ENCODE measurements around the gene USP40.
A peak's percentile ranks its signal among the peaks of the same experiment; 100 is the strongest.
"Not testable (repeated sequence)": the region's sequence is repeated elsewhere in the genome, so short reads cannot be mapped to it uniquely, and the experiment has no call there.

USP40 gene, protein sequence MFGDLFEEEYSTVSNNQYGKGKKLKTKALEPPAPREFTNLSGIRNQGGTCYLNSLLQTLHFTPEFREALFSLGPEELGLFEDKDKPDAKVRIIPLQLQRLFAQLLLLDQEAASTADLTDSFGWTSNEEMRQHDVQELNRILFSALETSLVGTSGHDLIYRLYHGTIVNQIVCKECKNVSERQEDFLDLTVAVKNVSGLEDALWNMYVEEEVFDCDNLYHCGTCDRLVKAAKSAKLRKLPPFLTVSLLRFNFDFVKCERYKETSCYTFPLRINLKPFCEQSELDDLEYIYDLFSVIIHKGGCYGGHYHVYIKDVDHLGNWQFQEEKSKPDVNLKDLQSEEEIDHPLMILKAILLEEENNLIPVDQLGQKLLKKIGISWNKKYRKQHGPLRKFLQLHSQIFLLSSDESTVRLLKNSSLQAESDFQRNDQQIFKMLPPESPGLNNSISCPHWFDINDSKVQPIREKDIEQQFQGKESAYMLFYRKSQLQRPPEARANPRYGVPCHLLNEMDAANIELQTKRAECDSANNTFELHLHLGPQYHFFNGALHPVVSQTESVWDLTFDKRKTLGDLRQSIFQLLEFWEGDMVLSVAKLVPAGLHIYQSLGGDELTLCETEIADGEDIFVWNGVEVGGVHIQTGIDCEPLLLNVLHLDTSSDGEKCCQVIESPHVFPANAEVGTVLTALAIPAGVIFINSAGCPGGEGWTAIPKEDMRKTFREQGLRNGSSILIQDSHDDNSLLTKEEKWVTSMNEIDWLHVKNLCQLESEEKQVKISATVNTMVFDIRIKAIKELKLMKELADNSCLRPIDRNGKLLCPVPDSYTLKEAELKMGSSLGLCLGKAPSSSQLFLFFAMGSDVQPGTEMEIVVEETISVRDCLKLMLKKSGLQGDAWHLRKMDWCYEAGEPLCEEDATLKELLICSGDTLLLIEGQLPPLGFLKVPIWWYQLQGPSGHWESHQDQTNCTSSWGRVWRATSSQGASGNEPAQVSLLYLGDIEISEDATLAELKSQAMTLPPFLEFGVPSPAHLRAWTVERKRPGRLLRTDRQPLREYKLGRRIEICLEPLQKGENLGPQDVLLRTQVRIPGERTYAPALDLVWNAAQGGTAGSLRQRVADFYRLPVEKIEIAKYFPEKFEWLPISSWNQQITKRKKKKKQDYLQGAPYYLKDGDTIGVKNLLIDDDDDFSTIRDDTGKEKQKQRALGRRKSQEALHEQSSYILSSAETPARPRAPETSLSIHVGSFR

DNA sequence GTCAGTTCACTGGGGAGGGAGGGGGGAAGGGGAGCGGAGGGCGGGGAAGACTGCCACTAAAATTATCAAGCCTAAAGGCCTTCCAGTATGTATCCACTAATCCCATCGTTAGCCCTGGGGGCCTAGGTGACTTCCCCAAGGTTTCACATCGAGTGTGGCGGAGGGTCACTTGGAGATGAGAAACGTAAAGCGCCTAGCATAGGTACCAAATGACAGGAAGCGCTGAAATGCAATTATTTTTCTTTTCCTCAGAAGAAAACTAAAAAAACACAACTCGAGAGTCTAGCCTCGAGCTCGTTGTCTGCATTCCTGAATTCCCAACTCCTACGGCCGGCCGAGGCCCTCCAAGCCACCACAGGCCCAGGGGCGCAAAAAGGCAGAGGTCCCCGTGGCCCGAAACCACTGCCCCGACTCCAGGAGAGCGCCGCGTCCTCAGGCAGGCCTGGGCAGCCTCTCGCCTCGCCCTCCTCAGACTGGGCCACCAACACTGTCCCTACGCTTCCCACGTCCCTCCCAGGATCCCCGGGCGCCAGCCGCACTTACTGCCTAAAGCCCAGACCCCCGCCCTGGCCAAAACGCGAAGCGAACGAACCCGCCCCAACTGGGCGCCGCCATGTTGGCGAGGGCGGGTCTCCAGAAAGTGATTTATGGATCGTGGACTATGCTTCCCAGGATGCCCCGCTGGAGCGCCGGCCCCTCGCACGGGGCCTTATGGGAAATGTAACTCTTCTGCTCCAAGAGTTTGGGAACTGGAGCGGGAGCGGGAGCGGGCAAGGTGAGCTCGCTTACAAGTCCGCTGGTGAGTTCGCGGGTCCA, at the start of gene USP40:
TSS of gene USP40 (minus strand) at position 642 of the 816 bp plus-strand sequence. CDS start 1,228 bp downstream, outside the sequence.
- peak; percentile 20 to 30 for DNase-seq (ENCODE audit: low read depth in 2 of 2)

DNA sequence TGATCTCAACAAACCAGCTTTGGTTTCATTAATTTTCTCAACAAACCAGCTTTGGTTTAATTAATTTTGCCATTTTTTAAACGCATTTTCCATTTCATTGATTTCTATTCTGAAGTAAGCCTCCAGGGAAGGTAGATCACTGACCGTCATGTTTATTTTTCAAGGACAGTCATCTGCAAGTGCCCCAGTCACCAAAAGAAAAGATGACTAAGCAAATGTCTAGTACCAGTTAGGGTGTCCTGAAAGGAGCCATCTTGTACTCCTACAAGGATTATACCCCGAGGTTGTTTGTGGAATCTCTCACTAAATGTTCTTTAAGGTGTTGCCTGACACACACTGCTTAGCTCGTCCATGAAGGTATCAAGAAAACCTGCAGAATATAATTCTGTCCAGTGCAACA, 44.7 kb upstream of the USP40 start:
- no peak for DNase-seq (ENCODE audit: low read depth in 2 of 2)

DNA sequence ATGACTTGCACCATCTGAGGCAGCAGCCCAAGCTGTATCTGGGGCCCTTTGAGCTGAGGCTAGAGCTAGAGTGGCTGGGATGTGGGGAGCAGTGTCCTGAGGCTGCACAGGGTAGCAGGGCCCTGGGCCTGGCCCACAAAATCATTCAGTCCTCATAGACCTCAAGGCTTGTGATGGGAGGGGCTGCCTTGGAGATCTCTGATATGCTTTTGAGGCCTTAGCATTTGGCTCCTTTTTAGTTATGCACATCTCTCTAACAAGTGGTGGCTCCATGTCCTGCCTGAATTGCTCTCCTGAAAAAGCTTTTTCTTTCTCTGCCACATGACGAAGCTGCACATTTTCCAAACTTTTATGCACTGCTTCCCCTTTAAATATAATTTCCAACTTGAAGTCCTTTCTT, 39.1 kb upstream of the USP40 start:
- DNase-seq (ENCODE audit: low read depth in 2 of 2), result no peak

DNA sequence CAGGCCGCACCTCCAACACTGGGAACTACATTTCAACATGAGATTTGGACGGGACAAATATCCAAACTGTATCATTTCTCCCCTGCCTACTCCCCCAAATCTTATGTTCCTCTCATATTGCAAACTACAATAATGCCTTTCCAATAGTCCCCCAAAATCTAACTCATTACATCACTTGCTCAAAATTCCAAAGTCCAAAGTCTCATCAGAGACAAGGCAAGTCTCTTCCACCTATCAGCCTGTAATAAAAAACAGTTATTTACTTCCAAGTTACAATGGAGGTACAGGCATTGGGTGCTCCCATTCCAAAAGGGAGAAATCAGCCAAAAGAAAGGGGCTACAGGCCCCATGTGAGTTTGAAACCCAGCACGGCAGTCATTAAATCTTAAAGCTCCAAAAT, 38.2 kb upstream of the USP40 start:
- no peak for DNase-seq (ENCODE audit: low read depth in 2 of 2)

DNA sequence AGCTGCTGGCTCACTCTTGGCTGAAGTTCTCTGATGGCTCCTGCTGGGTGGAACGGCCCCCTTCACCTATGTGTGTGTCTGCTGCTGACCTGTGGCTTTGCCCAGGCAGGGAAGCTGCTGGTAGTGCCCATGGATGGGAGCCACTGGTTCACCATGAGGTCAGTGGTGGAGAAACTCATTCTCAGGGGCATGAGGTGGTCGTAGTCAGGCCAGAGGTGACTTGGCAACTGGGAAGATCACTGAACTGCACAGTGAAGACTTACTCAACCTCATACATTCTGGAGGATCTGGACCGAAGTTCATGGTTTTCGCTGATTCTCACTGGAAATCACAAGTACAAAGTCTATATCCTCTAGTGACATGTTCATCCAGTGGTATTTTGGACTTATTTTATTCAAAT, 36.9 kb upstream of the USP40 start:
- DNase-seq (ENCODE audit: low read depth in 2 of 2), result no peak

DNA sequence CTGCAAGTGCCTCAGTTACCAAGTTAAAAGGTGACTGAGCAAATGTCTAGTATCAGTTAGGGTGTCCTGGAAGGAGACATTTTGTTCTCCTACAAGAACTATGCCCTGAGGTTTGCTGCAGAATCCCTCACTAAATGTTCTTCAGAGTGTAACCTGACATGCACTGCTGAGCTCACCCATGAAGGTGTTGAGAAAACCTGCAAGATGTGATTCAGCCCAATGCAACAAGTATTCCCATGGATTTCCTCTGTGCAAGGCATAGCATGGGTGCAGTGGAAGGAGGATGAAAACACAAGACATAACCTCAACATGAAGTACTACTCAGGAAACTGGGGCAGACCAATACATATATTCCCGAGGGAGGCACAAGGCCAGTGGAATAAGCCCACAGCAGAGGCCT, 35.5 kb upstream of the USP40 start:
- no peak for DNase-seq (ENCODE audit: low read depth in 2 of 2)

DNA sequence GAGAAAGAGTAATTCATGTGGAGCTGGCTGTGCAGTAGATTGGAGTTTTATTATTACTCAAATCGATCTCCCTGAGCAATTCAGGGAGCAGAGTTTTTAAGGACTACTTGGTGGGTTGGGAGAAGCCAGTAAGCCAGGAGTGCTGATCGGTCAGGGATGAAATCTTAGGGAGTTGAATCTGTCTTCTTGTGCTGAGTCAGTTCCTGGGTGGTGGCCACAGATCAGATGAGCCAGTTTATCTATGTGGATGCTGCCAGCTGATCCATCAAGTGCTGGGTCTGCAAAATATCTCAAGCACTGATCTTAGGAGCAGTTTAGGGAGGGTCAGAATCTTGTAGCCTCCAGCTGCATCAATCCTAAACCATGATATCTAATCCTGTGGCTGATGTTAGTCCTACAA, 33.8 kb upstream of the USP40 start:
- no peak for DNase-seq (ENCODE audit: low read depth in 2 of 2)

DNA sequence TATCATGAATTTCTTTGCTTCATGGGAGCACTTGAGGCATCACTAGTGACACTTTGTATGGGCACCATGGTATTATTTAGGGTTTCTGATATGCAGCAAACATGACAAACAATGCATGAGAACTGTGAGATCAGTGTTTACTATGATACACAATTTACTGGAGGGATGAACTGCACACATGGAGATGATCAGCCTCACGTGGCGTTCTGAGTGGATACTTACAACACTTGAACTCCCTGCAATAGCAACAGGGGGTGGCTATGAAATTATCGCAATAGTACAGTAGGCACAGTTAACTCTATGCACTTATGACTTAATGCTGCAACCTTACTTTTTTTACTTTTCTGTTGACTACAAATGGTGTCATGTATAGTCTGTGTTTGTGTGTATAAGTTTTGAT, 32.4 kb upstream of the USP40 start:
- no peak for DNase-seq (ENCODE audit: low read depth in 2 of 2)

DNA sequence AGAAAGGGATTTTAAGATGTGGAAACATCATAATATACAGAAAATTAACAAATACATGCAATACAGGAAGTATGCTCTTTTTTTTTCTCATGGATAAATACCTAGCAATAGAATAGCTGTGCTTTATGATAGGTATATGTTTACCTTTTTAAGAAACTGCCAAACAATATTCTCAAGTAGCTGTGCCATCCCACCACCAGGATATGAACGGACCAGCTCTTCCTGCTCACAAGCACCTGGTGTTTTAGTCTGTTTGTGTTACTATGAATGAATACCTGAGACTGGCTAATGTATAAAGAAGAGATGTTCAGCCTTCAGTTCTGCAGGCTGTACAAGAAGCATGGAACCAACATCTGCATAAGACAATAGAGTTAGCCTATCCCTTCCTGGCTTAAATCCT, 30.9 kb upstream of the USP40 start:
- no peak for DNase-seq (ENCODE audit: low read depth in 2 of 2)

DNA sequence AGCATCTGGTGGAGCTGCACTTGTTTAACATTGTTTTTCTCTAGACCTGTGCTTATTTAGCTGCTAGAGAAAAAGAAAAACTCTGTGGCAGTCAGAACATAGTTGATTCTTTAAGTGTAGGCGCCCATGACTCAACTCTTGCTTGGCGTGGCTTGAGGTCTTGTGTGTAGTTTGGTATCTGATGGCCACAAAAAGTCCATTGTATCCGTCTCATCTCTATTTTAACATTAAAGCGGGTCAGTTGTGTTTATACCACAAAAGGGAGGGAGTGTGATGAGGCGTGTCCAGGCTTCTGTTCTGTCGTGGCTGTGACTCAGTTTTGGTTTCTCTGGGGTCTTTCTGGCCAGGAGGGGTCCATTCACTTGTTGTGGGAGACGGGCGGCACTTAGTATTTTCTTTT, 26.6 kb upstream of the USP40 start:
- DNase-seq (ENCODE audit: low read depth in 2 of 2), result no peak

DNA sequence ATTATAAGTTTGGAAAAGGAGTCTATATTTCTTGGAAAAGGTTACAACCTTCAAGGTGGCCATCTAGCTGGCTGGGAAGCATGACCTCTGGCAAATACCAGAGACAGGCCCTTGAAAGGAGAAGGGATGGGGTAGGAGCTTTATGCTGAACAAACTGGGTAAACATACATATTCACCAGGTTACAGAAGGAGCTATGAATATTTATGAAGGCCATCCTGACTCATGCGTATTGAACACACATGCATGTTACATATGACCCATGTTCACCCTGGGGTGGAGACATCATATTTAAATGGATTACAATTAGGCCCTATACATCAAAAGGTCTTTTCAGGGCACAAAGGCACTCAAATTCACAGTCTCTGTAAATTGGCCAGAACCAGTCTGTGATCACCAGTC, 26.1 kb upstream of the USP40 start:
- not testable (repeated sequence) for DNase-seq (ENCODE audit: low read depth in 2 of 2)

DNA sequence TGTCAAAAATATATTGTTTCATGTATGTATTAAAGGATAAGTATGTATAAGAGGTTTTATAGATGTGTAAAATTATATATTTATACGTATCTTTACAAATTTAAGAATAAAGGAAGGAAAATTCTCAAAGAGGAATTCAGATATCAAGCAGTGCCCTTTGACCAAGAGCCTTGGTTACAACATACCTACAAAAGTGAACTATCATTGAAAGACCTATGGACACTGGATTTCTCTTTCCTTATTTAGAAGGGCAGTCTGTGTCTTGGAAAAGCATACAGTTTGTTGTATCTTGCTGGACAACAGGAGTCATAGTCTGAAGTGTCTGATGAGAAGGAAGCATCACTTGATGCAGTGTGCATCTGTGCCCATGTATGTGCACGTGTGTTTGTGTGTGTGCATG, 21.8 kb upstream of the USP40 start:
- no peak for DNase-seq (ENCODE audit: low read depth in 2 of 2)

DNA sequence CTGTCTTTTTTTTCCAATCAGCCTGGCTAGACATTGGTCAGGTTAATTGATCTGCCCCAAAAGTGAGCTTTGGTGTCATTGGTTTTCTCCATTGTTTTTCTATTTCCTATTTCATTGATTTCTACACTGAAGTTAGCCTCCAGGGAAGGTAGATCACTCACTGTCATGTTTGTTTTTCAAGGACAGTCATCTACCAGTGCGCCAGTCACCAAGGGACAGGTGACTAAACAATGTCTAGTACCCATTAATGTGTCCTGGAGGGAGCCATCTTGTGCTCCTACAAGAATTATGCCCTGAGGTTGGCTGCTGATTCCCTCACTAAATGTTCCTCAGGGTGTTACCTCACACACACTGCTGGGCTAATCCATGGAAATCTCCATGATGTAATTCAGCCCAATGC, 17.6 kb upstream of the USP40 start:
- DNase-seq (ENCODE audit: low read depth in 2 of 2), result no peak

DNA sequence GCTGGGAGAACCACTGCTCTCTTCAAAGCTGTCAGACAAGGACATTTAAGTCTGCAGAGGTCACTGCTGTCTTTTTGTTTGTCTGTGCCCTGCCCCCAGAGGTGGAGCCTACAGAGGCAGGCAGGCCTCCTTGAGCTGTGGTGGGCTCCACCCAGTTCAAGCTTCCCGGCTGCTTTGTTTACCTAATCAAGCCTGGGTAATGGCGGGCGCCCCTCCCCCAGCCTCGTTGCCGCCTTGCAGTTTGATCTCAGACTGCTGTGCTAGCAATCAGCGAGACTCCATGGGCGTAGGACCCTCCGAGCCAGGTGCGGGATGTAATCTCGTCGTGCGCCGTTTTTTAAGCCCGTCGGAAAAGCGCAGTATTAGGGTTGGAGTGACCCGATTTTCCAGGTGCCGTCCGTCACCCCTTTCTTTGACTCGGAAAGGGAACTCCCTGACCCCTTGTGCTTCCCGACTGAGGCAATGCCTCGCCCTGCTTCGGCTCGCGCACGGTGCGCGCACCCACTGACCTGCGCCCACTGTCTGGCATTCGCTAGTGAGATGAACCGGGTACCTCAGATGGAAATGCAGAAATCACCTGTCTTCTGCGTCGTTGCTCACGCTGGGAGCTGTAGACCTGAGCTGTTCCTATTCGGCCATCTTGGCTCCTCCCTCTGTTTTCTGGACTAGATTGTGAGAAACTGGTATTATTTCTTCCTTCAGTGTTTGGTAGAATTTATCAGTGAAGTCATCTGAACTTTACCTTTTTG, 16.8 kb upstream of the USP40 start:
- not testable (repeated sequence) for DNase-seq (ENCODE audit: low read depth in 2 of 2)

DNA sequence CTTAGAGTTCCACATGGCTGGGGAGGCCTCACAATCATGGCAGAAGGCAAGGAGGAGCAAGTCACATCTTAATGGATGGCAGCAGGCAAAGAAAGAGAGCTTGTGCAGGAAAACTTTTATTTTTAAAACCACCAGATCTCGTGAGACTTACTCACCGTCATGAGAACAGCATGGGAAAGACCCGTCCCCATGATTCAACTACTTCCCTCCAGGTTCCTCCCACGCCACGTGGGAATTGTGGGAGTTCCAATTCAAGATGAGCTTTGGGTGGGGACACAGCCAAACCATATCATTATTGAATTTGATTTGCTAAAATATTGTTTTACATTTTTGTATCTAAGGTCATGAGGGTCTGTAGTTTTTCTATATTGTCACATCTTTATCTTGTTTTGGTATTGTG, 10.8 kb upstream of the USP40 start:
- not testable (repeated sequence) for DNase-seq (ENCODE audit: low read depth in 2 of 2)

DNA sequence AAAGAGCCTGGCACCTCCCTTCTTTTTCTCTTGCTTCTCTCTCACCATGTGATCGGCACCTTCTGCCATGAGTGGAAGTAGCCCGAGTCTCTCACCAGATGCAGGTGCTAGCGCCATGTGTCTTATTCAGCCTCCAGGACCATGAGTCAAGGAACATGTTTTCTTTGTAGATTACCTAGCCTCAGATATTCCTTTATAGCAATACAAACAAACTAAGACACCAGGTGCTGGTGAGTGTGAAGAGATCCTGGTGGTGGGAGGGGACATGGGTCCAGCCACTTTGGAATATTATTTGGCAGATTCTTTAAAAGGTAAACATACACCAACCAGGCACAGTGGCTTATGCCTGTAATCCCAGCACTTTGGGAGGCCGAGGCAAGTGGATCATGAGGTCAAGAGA, 5.9 kb upstream of the USP40 start:
- DNase-seq (ENCODE audit: low read depth in 2 of 2), result no peak

DNA sequence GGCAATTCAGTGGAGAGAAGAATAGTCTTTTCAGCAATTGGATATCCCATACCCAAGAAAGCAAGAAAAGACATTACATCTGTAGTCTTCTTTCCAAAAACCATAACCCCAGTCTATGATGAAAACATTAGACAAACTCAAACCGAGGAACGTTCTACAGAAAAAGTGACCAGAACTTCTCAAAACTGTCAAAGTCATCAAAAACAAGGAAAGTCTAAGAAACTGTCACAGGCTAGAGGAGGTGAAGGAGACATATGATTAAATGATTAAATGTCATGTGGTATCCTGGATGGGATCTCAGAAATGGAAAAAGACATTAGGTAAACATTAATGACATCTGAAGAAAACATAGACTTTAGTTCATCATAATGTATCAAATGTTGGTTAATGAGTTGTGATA, 4.9 kb upstream of the USP40 start:
- no peak for DNase-seq (ENCODE audit: low read depth in 2 of 2)

DNA sequence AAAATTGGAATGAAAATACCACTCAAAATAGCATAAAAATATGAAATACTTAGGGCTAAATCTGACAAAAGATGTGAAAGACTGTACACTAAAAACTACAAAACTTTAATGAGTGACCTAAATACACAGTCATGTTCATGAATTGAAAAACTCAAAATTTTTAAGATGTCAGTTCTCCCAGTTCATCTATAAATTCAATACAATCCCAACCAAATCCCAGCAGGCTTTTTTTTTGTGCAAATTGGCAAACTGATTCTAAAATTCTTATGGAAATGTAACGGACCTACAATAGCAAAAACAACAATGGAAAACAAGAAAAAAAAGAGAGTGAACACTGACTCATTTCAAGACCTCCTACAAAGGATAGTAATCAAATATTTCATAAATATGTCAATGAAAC, 4.4 kb upstream of the USP40 start:
- DNase-seq (ENCODE audit: low read depth in 2 of 2), result no peak

DNA sequence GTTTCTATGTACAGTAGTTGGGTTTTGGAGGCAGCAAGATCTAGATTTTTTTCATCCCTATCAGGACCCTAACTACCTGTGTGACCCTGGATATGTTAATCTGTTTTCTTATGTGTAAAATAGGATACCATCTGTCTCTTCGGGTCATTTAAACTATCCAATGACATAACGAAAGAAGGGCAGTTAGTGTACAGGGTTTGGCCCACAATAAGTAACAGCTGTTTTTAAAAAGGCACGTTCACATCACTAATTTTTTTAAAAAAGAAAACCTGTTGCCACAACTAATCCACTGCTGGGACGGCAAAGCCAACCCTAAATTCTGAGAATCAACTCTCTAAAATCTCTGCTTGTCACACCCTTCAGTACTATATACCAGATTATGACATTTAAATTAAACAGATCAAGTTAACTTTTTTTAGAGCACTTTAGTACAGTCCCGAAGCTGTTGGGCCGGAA, 869 bp downstream of the USP40 start:
- no peak for DNase-seq (ENCODE audit: low read depth in 2 of 2)

DNA sequence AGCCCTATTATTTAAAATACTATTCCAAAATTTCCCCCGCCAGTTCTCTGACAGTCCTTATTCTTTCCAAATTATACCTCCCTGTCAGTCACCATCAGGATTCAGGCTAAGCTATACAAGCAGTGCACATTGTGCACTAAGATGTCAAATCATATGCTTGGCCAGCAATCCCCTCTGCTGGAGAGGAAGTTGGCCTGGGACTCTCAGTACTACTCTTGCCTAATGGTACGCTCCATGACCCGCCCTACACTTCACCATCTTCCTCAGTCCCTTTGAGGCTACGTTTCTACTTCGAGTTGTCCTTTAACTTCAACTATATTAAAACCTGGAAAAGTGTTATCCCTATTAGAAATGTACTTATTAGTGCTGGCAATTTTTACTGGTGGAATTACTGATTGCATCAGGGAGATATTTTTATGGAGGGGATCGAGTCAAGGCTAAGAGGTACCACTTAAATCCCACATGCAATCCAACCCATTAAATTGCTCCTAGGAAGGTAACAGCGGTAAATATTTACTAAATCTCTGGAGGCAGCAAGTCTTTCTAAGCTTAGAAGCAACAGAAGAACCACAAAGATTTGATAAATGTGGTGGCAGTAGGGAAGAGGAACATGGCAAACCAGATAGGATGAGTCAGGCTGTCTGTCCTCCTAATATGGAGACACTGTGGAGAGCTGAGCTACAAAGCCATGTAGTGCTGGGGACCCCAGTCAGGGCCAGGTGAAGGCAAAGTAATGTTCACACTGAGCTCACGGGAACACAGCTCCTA, 2.7 kb downstream of the USP40 start:
- DNase-seq (ENCODE audit: low read depth in 2 of 2), result no peak

Measured in stimulated activated CD8-positive, alpha-beta memory T cell treated with anti-CD3 and anti-CD28 coated beads, Interleukin-2, amount 100 ng/mL, for 1 hour (primary cell).